ENCODE data around the gene NR1H3. TPM values are rescaled to one million over a fixed set of nuclear protein-coding genes. Genes with fewer than 3 reads are reported as not detected.
A peak's percentile ranks its signal among the peaks of the same experiment; 100 is the strongest.

Gene NR1H3
- total and polyA plus RNA-seq, 8 donors: 8.9 to 60.0 (median 17.6) TPM

DNA sequence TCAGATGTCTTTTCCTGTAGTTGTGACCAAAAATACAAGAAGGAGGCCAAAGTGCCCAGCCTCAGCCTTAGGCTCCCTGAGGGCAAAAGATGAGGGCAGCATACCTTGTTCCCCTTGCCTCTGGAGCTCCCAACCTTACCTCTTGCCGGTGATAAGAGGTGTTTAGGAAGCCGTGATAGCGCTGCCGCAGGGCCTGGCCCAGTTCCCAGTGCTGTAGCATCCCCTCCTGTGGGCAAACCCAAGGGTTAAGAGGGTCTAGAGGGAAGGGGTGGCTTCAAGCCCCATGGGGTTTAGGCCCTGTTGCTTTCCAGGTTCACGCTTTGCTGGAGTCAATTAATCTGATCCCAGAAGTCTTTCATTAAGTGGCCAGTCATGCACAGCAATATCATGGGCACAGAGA, 10.3 kb upstream of the NR1H3 start:
- H3K27ac ChIP-seq: no peak overlapping the region
- TF ChIP-seq, protein P1, sequence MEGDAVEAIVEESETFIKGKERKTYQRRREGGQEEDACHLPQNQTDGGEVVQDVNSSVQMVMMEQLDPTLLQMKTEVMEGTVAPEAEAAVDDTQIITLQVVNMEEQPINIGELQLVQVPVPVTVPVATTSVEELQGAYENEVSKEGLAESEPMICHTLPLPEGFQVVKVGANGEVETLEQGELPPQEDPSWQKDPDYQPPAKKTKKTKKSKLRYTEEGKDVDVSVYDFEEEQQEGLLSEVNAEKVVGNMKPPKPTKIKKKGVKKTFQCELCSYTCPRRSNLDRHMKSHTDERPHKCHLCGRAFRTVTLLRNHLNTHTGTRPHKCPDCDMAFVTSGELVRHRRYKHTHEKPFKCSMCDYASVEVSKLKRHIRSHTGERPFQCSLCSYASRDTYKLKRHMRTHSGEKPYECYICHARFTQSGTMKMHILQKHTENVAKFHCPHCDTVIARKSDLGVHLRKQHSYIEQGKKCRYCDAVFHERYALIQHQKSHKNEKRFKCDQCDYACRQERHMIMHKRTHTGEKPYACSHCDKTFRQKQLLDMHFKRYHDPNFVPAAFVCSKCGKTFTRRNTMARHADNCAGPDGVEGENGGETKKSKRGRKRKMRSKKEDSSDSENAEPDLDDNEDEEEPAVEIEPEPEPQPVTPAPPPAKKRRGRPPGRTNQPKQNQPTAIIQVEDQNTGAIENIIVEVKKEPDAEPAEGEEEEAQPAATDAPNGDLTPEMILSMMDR (IDR thresholded peaks at IDR 0.05): no peak
- intact Hi-C loops (cut with DNase I): no loop called here
- 44 to 53% methylated on average over 5 of the region's 5 CpGs for WGBS, 2 donors
- peak overlapping the region; percentile 54 to 88 (median 80) for H3K4me3 ChIP-seq
- DNase-seq (peak in 1 of 6 donors; percentile 50), FAIRE-seq (no peak), ATAC-seq (no peak)
- no peaks in the 10 kb centered on the region for H3K9me3 ChIP-seq
- H3K36me3 ChIP-seq: peaks cover 0 to 31% (median 14%) of the 10 kb centered on the region in 3 donors
- H3K4me1 ChIP-seq: peaks cover 0 to 11% (median 5%) of the 10 kb centered on the region in 3 donors
- H3K27me3 ChIP-seq: no peaks in the 10 kb centered on the region

DNA sequence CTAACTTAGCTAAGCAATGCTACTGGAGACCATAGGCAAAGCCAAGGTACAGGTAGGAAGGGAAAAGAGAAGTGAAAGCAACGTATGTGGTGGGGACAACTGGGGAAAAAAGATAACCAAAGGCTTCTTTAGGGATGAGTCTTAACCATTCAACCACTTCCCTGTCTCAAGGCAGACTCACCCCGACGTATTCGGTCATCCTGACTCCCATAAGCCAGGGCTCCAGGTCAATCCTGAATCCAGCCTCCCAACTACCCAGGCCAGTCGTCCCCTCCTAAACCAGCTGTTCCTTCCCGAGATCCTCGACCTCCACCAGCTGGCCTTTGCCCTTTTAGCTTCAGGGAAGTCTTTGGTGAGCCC, 9.5 kb upstream of the NR1H3 start:
- Histone ChIP-seq H3K27me3 (no peaks in the 10 kb centered on the region), H3K9me3 (no peaks in the 10 kb centered on the region), H3K36me3 (peaks cover 0 to 23% (median 12%) of the 10 kb centered on the region in 3 donors), H3K27ac (peak overlapping the region; percentile 70 to 88 (median 82)), H3K4me1 (peaks cover 0 to 11% (median 5%) of the 10 kb centered on the region in 3 donors), H3K4me3 (peak overlapping the region; percentile 54 to 88 (median 80))
- FAIRE-seq: no peak
- intact Hi-C loops (cut with DNase I): no loop called here
- ATAC-seq: peak; percentile 44 to 60 (median 56)
- 0% methylated on average over 7 of the region's 7 CpGs for WGBS, 2 donors
- DNase-seq: no peak
- TF ChIP-seq, protein P1 (IDR thresholded peaks at IDR 0.05): no peak

DNA sequence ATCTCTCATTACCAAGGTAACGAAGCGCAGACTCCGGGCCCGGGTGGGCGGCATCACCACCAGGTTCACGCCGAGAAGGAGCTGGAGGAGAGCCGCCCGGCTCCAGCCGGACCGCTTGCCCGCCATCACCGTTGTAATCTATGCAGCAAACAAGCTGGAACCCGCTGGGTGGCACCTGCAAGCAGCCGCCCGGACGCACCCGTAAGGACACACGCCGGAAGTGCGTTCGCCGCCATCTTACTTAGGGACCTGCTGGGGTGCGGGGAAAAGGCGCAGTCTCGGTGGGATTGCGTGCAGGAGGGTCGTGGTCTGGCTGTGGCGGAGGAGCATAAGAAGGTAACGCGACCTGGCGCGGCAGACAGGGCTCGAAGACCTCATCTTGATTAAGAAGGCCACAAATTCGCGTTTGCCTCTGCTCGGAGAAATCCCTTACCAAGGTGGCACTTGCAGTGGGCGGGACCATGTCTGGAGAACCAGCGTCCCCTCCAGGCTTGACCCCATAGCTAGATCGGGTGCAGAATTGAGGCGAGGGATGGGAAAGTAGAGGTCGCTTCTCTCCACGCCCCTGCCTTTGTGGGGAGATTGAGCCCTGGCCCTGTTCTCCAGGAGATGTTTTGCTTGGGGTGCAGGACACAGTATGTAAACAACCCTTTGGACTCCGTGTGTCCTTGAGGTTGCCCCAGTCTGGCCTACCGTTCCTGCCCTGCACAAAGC, 9.0 kb upstream of the NR1H3 start, which contains the start of gene ACP2:
Gene ACP2, minus strand, starts transcription at position 151 of the 714 bp plus-strand sequence. Its CDS starts 25 bp downstream, at position 126.
- 0 to 1% methylated on average over 45 of the region's 45 CpGs for WGBS, 2 donors
- Histone ChIP-seq H3K27me3 (no peaks in the 10 kb centered on the region), H3K9me3 (no peaks in the 10 kb centered on the region), H3K4me3 (peak within 1 kb of the TSS; percentile 54 to 88 (median 80)), H3K36me3 (peaks cover 0 to 18% (median 12%) of the 10 kb centered on the region in 3 donors), H3K4me1 (peaks cover 0 to 11% (median 5%) of the 10 kb centered on the region in 3 donors), H3K27ac (peak within 1 kb of the TSS; percentile 70 to 88 (median 82))
- peak; percentile 97 to 99 (median 98) for ATAC-seq
- TF ChIP-seq, protein P1 (IDR thresholded peaks at IDR 0.05): no peak
- peak; percentile 81 to 96 (median 87) for DNase-seq
- FAIRE-seq: no peak
- intact Hi-C loops (cut with DNase I): no loop called here

DNA sequence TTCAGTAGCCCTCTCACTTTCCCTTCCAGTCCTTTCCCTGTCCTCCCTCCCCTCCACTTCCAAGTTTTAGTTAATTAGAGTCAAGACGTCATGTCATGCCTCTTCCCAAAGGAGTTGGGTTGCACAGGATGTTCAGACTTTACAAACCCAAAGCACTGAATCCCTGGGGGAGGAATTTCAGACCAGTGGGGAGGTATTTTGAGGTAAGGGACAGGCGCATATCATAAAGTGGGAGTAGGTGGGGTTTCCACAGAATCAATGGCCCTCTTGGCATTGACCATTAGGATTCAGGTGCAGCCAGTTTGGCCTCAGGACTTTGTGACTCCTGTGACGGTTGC, 8.4 kb upstream of the NR1H3 start:
- TF ChIP-seq, protein P1 (IDR thresholded peaks at IDR 0.05): no peak
- no peaks in the 10 kb centered on the region for H3K27me3 ChIP-seq
- H3K27ac ChIP-seq: peak overlapping the region in 3 of 4 donors; percentile 70 to 88 (median 77)
- H3K4me3 ChIP-seq: peak overlapping the region; percentile 54 to 88 (median 80)
- no peak for ATAC-seq
- FAIRE-seq: no peak
- intact Hi-C loops (cut with DNase I): no loop called here
- H3K4me1 ChIP-seq: peaks cover 0 to 11% (median 5%) of the 10 kb centered on the region in 3 donors
- peaks cover 0 to 13% (median 11%) of the 10 kb centered on the region in 3 donors for H3K36me3 ChIP-seq
- no peak for DNase-seq
- WGBS, 2 donors: 31 to 41% methylated on average over 3 of the region's 3 CpGs
- H3K9me3 ChIP-seq: no peaks in the 10 kb centered on the region

DNA sequence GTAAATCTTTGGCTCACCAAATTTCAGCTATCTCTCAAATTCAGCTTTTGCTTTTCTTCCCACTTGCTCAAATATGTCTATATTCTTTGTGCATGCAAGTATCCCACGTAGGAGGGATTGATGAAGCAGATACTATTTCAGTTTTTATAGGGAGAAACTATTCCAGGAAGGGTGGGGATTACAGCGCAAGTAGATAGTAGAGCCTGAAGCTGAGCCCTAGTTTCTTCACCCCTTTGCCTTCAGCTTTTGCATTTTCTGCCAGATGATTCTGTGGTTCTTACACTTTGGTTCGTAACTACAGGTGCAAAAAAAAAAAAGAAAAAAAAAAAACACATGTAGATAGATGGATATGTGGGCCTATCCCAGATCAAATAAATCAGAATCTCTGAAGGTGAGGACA, 6.0 kb upstream of the NR1H3 start:
- H3K4me1 ChIP-seq: peaks cover 0 to 24% (median 9%) of the 10 kb centered on the region in 3 donors
- 91 to 92% methylated on average over 3 of the region's 3 CpGs for WGBS, 2 donors
- no peak overlapping the region for H3K27ac ChIP-seq

More for the DNA sequence above, 6.0 kb upstream of the NR1H3 start:
- no peak for FAIRE-seq
- intact Hi-C loops (cut with DNase I): no loop called here
- DNase-seq: no peak
- no peaks in the 10 kb centered on the region for H3K9me3 ChIP-seq
- no peak for ATAC-seq
- TF ChIP-seq, protein P1 (IDR thresholded peaks at IDR 0.05): no peak
- H3K4me3 ChIP-seq: no peak overlapping the region
- no peaks in the 10 kb centered on the region for H3K27me3 ChIP-seq
- H3K36me3 ChIP-seq: no peaks in the 10 kb centered on the region
